K562 (cell line): Measurements from ENCODE around the gene GALNT9. TPM values are rescaled to one million over a fixed set of nuclear protein-coding genes. Genes with fewer than 3 reads are reported as not detected.

Experiments used
- ATAC-seq: fragments of 200-7000 bp; cut with Tn5 transposase; 3 replicates; pipeline ENCODE4 v1.9.1; 2020; ENCODE audit warnings: moderate library complexity
- BruUV-seq: library from RNA; stranded (reverse); fragments of 400-500 nt; replicated peaks from 2 replicates; lab custom pipeline; 2021; lab: Mats Ljungman, UMichigan
- CTCF ChIA-PET: fragments of 300-600 bp; formaldehyde crosslinking; extraction: SDS; loops from one replicate; lab custom pipeline; 2021; ENCODE audit warnings: low intra/inter-chr PET ratio; lab: Yijun Ruan, JAX
- POLR2A ChIA-PET: fragments of 300-600, 350-650 bp; sonication (Branson Sonifier 250); formaldehyde crosslinking; extraction: SDS; loops from one replicate; lab custom pipeline; 2021; ENCODE audit warnings: antibody characterized with exemption, inconsistent platforms; lab: Yijun Ruan, JAX
- DNase-seq, 4 experiments: peaks; one replicate each; pipeline versions ENCODE4 v3.0.0 to v3.0.0-alpha.2; 2011 to 2018; ENCODE audit warnings: low spot score in 3 of 4, mixed read lengths in 3 of 4; ENCODE audit errors: extremely low read depth in 1 of 4
- FAIRE-seq: peaks from 2 replicates; lab custom pipeline; 2011; peaks lifted over from hg19 to GRCh38; lab: Jason Lieb, UNC
- H2AFZ ChIP-seq: 2 replicates; pipeline ENCODE4 v1.6.0; 2011; ENCODE audit warnings: low read depth, low read length, control low read depth, inconsistent platforms
- H3K27ac ChIP-seq: fragments of 200-600 bp; 3 replicates; pipeline ENCODE4 v1.8.0; 2011; ENCODE audit warnings: low read depth, mild to moderate bottlenecking, control low read depth, inconsistent platforms, low read length, moderate library complexity, mixed read lengths; ENCODE audit errors: extremely low read depth
- H3K27me3 ChIP-seq, 2 experiments: fragments of 300-600 bp in 1 of 2; 2 replicates in 1 of 2; 3 replicates in 1 of 2; pipeline versions ENCODE4 v1.6.0 to v1.8.0; 2011; ENCODE audit warnings: inconsistent platforms in 2 of 2, low read length in 2 of 2, mild to moderate bottlenecking in 1 of 2, mixed read lengths in 1 of 2, moderate library complexity in 1 of 2; ENCODE audit not compliant: control insufficient read depth in 2 of 2, insufficient read depth in 2 of 2
- H3K36me3 ChIP-seq: fragments of 300-600 bp; 3 replicates; pipeline ENCODE4 v1.8.0; 2011; ENCODE audit warnings: mild to moderate bottlenecking, low read length, inconsistent platforms; ENCODE audit not compliant: control insufficient read depth, insufficient read depth
- H3K4me1 ChIP-seq, 2 experiments: fragments of 200-600 bp in 1 of 2; replicated peaks in 1 of 2; 2 replicates in 1 of 2; 3 replicates in 1 of 2; pipeline versions ENCODE4 v1.5.1 to v1.8.0; 2011; ENCODE audit warnings: inconsistent platforms in 2 of 2, low read length in 2 of 2, mild to moderate bottlenecking in 1 of 2, mixed read lengths in 1 of 2, moderate library complexity in 1 of 2; ENCODE audit not compliant: control insufficient read depth in 2 of 2, insufficient read depth in 2 of 2
- H3K4me2 ChIP-seq: 2 replicates; pipeline ENCODE4 v1.6.1; 2011; ENCODE audit warnings: low read length, control low read depth, inconsistent platforms, mixed read lengths; ENCODE audit not compliant: insufficient read depth
- H3K4me3 ChIP-seq: fragments of 200-600 bp; sonication (generic), shearing (Covaris generic); 2 replicates; pipeline ENCODE4 v1.5.1; 2016; ENCODE audit warnings: control low read depth, inconsistent platforms
- H3K79me2 ChIP-seq: fragments of 200-600 bp; 3 replicates; pipeline ENCODE4 v1.8.0; 2011; ENCODE audit warnings: low read length, inconsistent platforms; ENCODE audit not compliant: control insufficient read depth, insufficient read depth
- H3K9ac ChIP-seq, 2 experiments: 2 replicates each; pipeline versions ENCODE4 v1.6.0 to v1.6.1; 2011; ENCODE audit warnings: low read depth in 2 of 2, low read length in 2 of 2, control low read depth in 1 of 2, inconsistent platforms in 1 of 2, mild to moderate bottlenecking in 1 of 2, mixed read lengths in 1 of 2; ENCODE audit not compliant: insufficient read depth in 1 of 2
- H3K9me1 ChIP-seq: one replicate; pipeline ENCODE4 v1.6.0; 2011; ENCODE audit warnings: inconsistent platforms, mild to moderate bottlenecking, low read length, moderate library complexity; ENCODE audit not compliant: control insufficient read depth, insufficient read depth
- H3K9me3 ChIP-seq: replicated peaks from 2 replicates; pipeline ENCODE4 v1.5.1; 2011; ENCODE audit warnings: low read depth, low read length, inconsistent platforms; ENCODE audit not compliant: control insufficient read depth, insufficient read depth
- H4K20me1 ChIP-seq: replicated peaks from 2 replicates; pipeline ENCODE4 v1.6.1; 2011; ENCODE audit warnings: low read length, inconsistent platforms, mixed read lengths; ENCODE audit not compliant: control insufficient read depth, insufficient read depth
- CCNT2 ChIP-seq: IDR thresholded peaks from 2 replicates; pipeline ENCODE4 v1.6.1; 2011; ENCODE audit warnings: borderline replicate concordance, low read depth, mild to moderate bottlenecking, moderate library complexity, mixed read lengths, low read length; ENCODE audit not compliant: insufficient read length; ENCODE audit errors: extremely low read depth
- NONO ChIP-seq, 2 experiments: fragments of 200-400 bp in 1 of 2; fragments of 450-650 bp in 1 of 2; formaldehyde crosslinking in 1 of 2; IDR thresholded peaks; 2 replicates each; pipeline ENCODE4 v1.6.1; 2017; ENCODE audit warnings: low read depth in 2 of 2, mild to moderate bottlenecking in 2 of 2, moderate library complexity in 2 of 2, low read length in 1 of 2
- POLR2AphosphoS2 ChIP-seq: IDR thresholded peaks from 2 replicates; pipeline ENCODE4 v1.6.1; 2012; ENCODE audit warnings: low read length, improper control_type of control experiment
- STAG1 ChIP-seq: sonication (generic); formaldehyde crosslinking; IDR thresholded peaks from 2 replicates; pipeline ENCODE4 v1.5.0; 2020; ENCODE audit warnings: missing genetic modification reagents, borderline replicate concordance
- ZKSCAN3 ChIP-seq: fragments of 250-450 bp; sonication (Bioruptor Pico); IDR thresholded peaks from 2 replicates; pipeline ENCODE4 v1.4.0; 2020
- WGBS: fragments of 100-300 bp; shearing (Covaris generic); methylation state at CpG from one replicate; pipeline ENCODE4 v1.1.6; 2016; ENCODE audit warnings: low coverage, mixed read lengths; ENCODE audit not compliant: insufficient coverage; ENCODE audit errors: missing lambda C conversion rate; 5-methylcytosine and 5-hydroxymethylcytosine counted together
- in situ Hi-C: fragments of 300-500 bp; cut with MboI; formaldehyde crosslinking; loops from 4 replicates; pipeline ENCODE4 v1.15.0; 2018; ENCODE audit warnings: inconsistent platforms, mixed read lengths
- intact Hi-C: fragments of 100-400 bp; cut with micrococcal nuclease; formaldehyde crosslinking; loops from 2 replicates; pipeline ENCODE4 v1.14.2; 2022
- polyA plus RNA-seq, 8 experiments: library from polyadenylated mRNA; depleted of rRNA in 4 of 8; stranded (reverse) in 5 of 8; unstranded in 3 of 8; fragments of >200 nt; fragmentation: Nextera tagmentation in 2 of 8; fragmentation: Illumina TruSeq in 1 of 8; extraction: Ambion mirVana in 2 of 8; extraction: Trizol in 1 of 8; gene quantifications; 2 replicates each; pipeline versions ENCODE4 v1.2.1 to v1.2.3, GENCODE V29; 2011 to 2014; ENCODE audit warnings: inconsistent platforms in 1 of 8, missing spikeins in 1 of 8
- total RNA-seq, 7 experiments: library from RNA; depleted of rRNA in 6 of 7; stranded (reverse); fragments of >200 nt in 6 of 7; fragmentation: Illumina TruSeq in 2 of 7; extraction: Trizol in 2 of 7; gene quantifications; 2 replicates each; pipeline versions ENCODE4 v1.2.1 to v1.2.3, GENCODE V29; 2011 to 2021; ENCODE audit warnings: low replicate concordance in 1 of 7

GALNT9 gene
- total and polyA plus RNA-seq, 9 of the 15 experiments (the other 6 are each of a cell fraction or from before 2014, with no cell fraction given): not detected

- CTCF ChIA-PET: no interaction called here
- no peak overlapping the region for H3K4me2 ChIP-seq
- WGBS: 8% methylated on average over 16 of the region's 18 CpGs
- H3K4me3 ChIP-seq: no peak overlapping the region
- POLR2A ChIA-PET: no interaction called here
- no peaks in the 10 kb centered on the region for H3K9me3 ChIP-seq
- no TSS peak for BruUV-seq
- TF ChIP-seq POLR2AphosphoS2 (no peak), ZKSCAN3 (no peak), CCNT2 (no peak), NONO (IDR thresholded peaks at IDR 0.05; ENCODE audit: low read depth in 2 of 2, low read length in 1 of 2) (no peak), STAG1 (CRISPR knock-in tag) (no peak)
- H2AFZ ChIP-seq: no peak overlapping the region
- peaks cover 10 to 57% of the 10 kb centered on the region in 2 experiments for H3K27me3 ChIP-seq
- H3K4me1 ChIP-seq: peaks cover 0 to 3% of the 10 kb centered on the region in 2 experiments; a peak in 1 of 5 replicates
- DNase-seq (no peak), FAIRE-seq (no peak), ATAC-seq (no peak)
- no peaks in the 10 kb centered on the region for H3K36me3 ChIP-seq
- intact Hi-C loops: no loop called here
- in situ Hi-C loops: no loop called here
- H4K20me1 ChIP-seq: no peaks in the 10 kb centered on the region
- H3K79me2 ChIP-seq: no peaks in the 10 kb centered on the region
- H3K27ac ChIP-seq: no peak overlapping the region
- no peaks in the 10 kb centered on the region for H3K9me1 ChIP-seq
- no peak overlapping the region for H3K9ac ChIP-seq
Measured at GRCh38 chr12:132367852-132368251, 38.5 kb upstream of the GALNT9 start.
